ENCODE results near the gene SGIP1.

Gene SGIP1, protein sequence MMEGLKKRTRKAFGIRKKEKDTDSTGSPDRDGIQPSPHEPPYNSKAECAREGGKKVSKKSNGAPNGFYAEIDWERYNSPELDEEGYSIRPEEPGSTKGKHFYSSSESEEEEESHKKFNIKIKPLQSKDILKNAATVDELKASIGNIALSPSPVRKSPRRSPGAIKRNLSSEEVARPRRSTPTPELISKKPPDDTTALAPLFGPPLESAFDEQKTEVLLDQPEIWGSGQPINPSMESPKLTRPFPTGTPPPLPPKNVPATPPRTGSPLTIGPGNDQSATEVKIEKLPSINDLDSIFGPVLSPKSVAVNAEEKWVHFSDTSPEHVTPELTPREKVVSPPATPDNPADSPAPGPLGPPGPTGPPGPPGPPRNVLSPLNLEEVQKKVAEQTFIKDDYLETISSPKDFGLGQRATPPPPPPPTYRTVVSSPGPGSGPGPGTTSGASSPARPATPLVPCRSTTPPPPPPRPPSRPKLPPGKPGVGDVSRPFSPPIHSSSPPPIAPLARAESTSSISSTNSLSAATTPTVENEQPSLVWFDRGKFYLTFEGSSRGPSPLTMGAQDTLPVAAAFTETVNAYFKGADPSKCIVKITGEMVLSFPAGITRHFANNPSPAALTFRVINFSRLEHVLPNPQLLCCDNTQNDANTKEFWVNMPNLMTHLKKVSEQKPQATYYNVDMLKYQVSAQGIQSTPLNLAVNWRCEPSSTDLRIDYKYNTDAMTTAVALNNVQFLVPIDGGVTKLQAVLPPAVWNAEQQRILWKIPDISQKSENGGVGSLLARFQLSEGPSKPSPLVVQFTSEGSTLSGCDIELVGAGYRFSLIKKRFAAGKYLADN

GRCh38 chr1:66533804-66534740, at the start of gene SGIP1:
TSS of gene SGIP1 (plus strand) at chr1:66534153. CDS start at chr1:66534359, 206 bp downstream.
- TF ChIP-seq, protein P1, sequence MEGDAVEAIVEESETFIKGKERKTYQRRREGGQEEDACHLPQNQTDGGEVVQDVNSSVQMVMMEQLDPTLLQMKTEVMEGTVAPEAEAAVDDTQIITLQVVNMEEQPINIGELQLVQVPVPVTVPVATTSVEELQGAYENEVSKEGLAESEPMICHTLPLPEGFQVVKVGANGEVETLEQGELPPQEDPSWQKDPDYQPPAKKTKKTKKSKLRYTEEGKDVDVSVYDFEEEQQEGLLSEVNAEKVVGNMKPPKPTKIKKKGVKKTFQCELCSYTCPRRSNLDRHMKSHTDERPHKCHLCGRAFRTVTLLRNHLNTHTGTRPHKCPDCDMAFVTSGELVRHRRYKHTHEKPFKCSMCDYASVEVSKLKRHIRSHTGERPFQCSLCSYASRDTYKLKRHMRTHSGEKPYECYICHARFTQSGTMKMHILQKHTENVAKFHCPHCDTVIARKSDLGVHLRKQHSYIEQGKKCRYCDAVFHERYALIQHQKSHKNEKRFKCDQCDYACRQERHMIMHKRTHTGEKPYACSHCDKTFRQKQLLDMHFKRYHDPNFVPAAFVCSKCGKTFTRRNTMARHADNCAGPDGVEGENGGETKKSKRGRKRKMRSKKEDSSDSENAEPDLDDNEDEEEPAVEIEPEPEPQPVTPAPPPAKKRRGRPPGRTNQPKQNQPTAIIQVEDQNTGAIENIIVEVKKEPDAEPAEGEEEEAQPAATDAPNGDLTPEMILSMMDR (IDR thresholded peaks at IDR 0.05): no peak

DNA sequence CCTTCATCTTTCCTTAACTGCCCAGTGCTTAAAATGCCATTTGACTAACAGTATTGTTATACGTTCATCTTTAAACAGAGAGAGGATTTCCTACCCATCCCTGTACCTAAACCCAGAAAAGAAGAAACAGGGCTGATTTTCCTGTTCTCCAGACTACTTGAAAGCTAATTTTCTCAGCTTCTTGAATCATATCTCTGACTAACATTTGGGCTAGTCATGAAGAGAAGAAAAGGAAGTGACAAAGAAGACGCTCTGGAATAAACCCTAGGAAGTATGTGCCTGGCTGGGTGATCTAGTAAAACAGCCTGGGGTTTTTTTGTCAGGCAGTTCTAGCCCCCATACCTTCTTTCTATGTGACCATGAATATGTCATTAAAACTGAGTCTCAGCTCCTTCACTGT, 44.8 kb upstream of the SGIP1 start:
- TF ChIP-seq, protein P1 (IDR thresholded peaks at IDR 0.05): no peak

DNA sequence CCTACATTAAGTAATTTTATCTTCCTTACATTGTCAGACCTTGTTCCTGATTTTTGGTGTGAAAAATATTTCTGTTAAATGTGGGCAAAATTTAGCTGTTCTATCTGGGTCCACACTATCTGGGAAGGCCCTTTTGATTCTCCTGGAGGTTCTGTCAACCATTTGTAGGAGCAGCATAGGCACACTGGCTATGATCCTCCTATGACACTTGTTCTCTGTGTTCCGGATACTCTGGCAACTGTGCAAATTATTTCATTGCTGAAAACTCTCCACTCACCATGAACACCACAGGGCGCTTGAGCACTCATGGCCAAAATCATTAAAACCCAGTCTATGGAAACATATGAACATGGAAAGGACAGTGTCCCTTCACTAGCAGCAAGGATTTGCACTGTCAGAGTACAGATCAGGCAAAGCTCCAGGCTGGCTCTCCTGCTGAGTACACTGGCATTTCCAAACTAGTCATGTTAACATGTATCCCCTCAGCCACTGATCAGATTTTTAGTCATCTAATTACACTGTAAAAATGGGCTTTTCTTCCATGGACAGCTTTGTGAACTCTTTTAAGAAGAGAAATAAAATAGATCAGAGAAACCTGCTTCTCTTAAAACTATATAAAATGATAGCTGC, 43.9 kb upstream of the SGIP1 start:
- TF ChIP-seq, protein P1 (IDR thresholded peaks at IDR 0.05): no peak

DNA sequence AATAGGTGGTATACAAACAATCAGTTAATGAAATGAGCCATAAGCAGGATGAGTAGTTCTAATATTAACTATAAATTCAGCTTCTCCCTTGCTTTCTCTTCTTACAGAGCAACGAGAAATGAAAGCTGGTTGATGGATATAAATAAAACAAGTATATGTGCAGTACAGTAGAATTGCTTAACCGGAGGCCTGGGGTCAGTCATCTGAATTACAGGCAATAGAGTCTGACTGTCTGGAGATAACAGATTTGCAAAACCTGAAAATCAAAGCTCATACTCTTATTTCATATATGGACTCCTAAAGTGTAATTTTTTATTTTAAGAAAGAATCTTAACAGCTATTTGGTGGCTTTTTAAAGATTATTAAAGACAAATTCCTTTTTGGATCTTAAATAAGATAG, 43.1 kb upstream of the SGIP1 start:
- TF ChIP-seq, protein P1 (IDR thresholded peaks at IDR 0.05): no peak

DNA sequence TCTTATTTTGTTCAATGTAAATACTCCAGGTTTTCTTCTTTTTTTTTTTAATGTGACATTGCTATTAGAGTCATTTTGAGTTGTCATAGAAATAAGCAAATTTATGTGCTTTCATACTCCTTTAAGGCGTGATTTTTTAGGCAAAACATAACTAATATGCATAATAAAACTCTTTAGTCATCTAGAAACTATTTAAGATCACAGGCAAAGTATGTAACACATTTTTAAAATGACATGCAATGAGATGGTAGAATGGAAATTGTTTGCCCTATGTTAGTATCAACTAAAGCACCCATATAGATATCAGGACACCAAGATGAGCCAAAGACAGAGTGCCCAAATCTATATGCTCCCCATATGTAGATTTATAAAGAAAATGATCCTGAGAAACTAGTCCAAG, 41.5 kb upstream of the SGIP1 start:
- TF ChIP-seq, protein P1 (IDR thresholded peaks at IDR 0.05): no peak

DNA sequence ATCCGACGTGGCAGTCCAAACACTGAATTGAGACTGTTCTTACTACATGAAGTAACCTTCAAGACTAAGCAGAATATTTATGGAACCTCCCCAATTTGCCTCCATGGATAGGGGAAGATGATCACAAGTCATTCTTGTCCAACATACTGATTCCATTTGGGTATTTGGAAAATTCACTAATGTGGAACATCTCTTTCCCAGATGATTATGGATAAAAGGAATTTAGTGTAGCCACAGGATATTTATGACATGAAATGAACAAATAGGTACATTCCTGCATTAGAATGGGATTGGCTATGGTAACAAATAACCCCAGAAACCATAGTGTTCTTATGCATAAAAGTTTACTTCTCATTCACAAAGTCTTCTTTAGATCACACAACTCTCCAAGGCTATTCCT, 40.2 kb upstream of the SGIP1 start:
- TF ChIP-seq, protein P1 (IDR thresholded peaks at IDR 0.05): no peak
